A549 (cell line): ENCODE measurements around the gene MAG.

Experiments
- CBX8 ChIP-seq: fragments of 200-600 bp; sonication (generic); IDR thresholded peaks from 2 replicates; pipeline ENCODE4 v1.6.1; 2016
- CTCF ChIP-seq: fragments of >200 bp; sonication (Bioruptor Twin); formaldehyde crosslinking; IDR thresholded peaks from 3 replicates; pipeline ENCODE4 v1.5.1; 2016
- HDAC2 ChIP-seq: fragments of 200-600 bp; sonication (generic); IDR thresholded peaks from 2 replicates; pipeline ENCODE4 v1.6.1; 2016
- KDM1A ChIP-seq: fragments of 200-600 bp; sonication (generic); IDR thresholded peaks from 2 replicates; pipeline ENCODE4 v1.6.1; 2016; ENCODE audit warnings: low read depth, mild to moderate bottlenecking
- NR3C1 ChIP-seq: fragments of >200 bp; sonication (Bioruptor Twin); formaldehyde crosslinking; IDR thresholded peaks from 3 replicates; pipeline ENCODE4 v1.6.1; 2017
- PBX3 ChIP-seq: IDR thresholded peaks from 2 replicates; pipeline ENCODE4 v1.6.1; 2012
- POLR2A ChIP-seq: IDR thresholded peaks from 2 replicates; pipeline ENCODE4 v1.6.1; 2012; ENCODE audit warnings: mild to moderate bottlenecking, low read length
- RAD21 ChIP-seq, 2 experiments: fragments of >200 bp in 1 of 2; sonication (Bioruptor Twin) in 1 of 2; formaldehyde crosslinking in 1 of 2; IDR thresholded peaks in 1 of 2; conservative IDR thresholded peaks in 1 of 2; 2 replicates in 1 of 2; 3 replicates in 1 of 2; pipeline ENCODE4 v1.6.1; 2012 to 2018; ENCODE audit warnings: inconsistent platforms in 1 of 2
- RFX5 ChIP-seq: fragments of 450-650 bp; IDR thresholded peaks from 2 replicates; pipeline ENCODE4 v1.7.1; 2014; ENCODE audit warnings: antibody characterized with exemption, mild to moderate bottlenecking, moderate library complexity
- SMC3 ChIP-seq: fragments of >200 bp; sonication (Bioruptor Twin); formaldehyde crosslinking; IDR thresholded peaks from 3 replicates; pipeline ENCODE4 v1.6.1; 2018; ENCODE audit warnings: inconsistent platforms
- USF2 ChIP-seq: fragments of 450-650 bp; IDR thresholded peaks from 2 replicates; pipeline ENCODE4 v1.6.1; 2014; ENCODE audit warnings: antibody characterized with exemption
- TF ChIP-seq, protein P1 (sequence below): fragments of 250-450 bp; sonication (Bioruptor Pico); IDR thresholded peaks from 2 replicates; pipeline ENCODE4 v1.5.0; 2021; ENCODE audit warnings: mild to moderate bottlenecking, moderate library complexity, borderline replicate concordance
- TF ChIP-seq, protein P2 (sequence below): fragments of 200-600 bp; sonication (generic); IDR thresholded peaks from 2 replicates; pipeline ENCODE4 v1.6.1; 2016; ENCODE audit warnings: antibody characterized with exemption, mild to moderate bottlenecking, moderate library complexity

DNA sequence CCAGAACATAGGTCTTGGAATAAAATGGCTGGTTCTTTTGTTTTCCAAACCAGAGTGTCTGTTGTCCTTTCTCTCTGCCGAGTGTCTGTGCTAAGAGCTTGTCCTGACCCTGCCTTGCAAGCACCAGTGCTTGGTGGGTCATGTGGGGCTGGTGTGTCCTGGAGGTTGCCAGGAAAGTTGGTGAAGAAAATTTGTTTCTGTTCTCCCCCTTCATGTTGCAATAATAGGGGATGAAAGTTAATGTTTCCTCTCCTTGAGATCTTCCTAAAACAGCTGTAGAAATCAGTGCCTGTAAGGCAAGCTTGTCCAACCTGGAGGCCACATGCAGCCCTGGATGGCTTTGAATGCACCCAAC lies 6.9 kb upstream of the MAG start:
- TF ChIP-seq POLR2A: no peak
- TF ChIP-seq KDM1A: no peak
- no peak for TF ChIP-seq CTCF
- no peak for TF ChIP-seq HDAC2
- TF ChIP-seq, protein P1, sequence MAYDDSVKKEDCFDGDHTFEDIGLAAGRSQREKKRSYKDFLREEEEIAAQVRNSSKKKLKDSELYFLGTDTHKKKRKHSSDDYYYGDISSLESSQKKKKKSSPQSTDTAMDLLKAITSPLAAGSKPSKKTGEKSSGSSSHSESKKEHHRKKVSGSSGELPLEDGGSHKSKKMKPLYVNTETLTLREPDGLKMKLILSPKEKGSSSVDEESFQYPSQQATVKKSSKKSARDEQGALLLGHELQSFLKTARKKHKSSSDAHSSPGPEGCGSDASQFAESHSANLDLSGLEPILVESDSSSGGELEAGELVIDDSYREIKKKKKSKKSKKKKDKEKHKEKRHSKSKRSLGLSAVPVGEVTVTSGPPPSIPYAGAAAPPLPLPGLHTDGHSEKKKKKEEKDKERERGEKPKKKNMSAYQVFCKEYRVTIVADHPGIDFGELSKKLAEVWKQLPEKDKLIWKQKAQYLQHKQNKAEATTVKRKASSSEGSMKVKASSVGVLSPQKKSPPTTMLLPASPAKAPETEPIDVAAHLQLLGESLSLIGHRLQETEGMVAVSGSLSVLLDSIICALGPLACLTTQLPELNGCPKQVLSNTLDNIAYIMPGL: no peak
- TF ChIP-seq USF2: no peak
- TF ChIP-seq, protein P2, sequence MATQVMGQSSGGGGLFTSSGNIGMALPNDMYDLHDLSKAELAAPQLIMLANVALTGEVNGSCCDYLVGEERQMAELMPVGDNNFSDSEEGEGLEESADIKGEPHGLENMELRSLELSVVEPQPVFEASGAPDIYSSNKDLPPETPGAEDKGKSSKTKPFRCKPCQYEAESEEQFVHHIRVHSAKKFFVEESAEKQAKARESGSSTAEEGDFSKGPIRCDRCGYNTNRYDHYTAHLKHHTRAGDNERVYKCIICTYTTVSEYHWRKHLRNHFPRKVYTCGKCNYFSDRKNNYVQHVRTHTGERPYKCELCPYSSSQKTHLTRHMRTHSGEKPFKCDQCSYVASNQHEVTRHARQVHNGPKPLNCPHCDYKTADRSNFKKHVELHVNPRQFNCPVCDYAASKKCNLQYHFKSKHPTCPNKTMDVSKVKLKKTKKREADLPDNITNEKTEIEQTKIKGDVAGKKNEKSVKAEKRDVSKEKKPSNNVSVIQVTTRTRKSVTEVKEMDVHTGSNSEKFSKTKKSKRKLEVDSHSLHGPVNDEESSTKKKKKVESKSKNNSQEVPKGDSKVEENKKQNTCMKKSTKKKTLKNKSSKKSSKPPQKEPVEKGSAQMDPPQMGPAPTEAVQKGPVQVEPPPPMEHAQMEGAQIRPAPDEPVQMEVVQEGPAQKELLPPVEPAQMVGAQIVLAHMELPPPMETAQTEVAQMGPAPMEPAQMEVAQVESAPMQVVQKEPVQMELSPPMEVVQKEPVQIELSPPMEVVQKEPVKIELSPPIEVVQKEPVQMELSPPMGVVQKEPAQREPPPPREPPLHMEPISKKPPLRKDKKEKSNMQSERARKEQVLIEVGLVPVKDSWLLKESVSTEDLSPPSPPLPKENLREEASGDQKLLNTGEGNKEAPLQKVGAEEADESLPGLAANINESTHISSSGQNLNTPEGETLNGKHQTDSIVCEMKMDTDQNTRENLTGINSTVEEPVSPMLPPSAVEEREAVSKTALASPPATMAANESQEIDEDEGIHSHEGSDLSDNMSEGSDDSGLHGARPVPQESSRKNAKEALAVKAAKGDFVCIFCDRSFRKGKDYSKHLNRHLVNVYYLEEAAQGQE: no peak
- TF ChIP-seq PBX3: no peak
- no peak for TF ChIP-seq NR3C1
- no peak for TF ChIP-seq RAD21 (conservative IDR thresholded peaks at IDR 0.05 in 1 of 2, IDR thresholded peaks at IDR 0.05 in 1 of 2)
- TF ChIP-seq RFX5: no peak
- TF ChIP-seq SMC3: no peak
- TF ChIP-seq CBX8: no peak
